Measurements from ENCODE around the gene CHST9.
A peak's percentile ranks its signal among the peaks of the same experiment; 100 is the strongest.

CHST9 gene

GRCh38 chr18:26971409-26971808 is 213.7 kb downstream of the CHST9 start:
- no peak for TF ChIP-seq EZH2phosphoT487 (IDR thresholded peaks at IDR 0.05; ENCODE audit: borderline replicate concordance, low read length)
- TF ChIP-seq, protein P1, sequence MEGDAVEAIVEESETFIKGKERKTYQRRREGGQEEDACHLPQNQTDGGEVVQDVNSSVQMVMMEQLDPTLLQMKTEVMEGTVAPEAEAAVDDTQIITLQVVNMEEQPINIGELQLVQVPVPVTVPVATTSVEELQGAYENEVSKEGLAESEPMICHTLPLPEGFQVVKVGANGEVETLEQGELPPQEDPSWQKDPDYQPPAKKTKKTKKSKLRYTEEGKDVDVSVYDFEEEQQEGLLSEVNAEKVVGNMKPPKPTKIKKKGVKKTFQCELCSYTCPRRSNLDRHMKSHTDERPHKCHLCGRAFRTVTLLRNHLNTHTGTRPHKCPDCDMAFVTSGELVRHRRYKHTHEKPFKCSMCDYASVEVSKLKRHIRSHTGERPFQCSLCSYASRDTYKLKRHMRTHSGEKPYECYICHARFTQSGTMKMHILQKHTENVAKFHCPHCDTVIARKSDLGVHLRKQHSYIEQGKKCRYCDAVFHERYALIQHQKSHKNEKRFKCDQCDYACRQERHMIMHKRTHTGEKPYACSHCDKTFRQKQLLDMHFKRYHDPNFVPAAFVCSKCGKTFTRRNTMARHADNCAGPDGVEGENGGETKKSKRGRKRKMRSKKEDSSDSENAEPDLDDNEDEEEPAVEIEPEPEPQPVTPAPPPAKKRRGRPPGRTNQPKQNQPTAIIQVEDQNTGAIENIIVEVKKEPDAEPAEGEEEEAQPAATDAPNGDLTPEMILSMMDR (IDR thresholded peaks at IDR 0.05; ENCODE audit: low read depth, low read length, poor library complexity, severe bottlenecking): no peak
- no peak overlapping the region for H3K4me2 ChIP-seq (ENCODE audit: low read length)
- no peaks in the 10 kb centered on the region for H4K20me1 ChIP-seq (ENCODE audit: control insufficient read depth, insufficient read depth, low read depth, low read length)
- H3K27ac ChIP-seq (ENCODE audit: low read depth, low read length): no peak overlapping the region
- H3K36me3 ChIP-seq (ENCODE audit: control insufficient read depth, low read length): 0 out of 2 replicates have a peak, but pooled peaks cover 2% of the 10 kb centered on the region
- no peaks in the 10 kb centered on the region for H3K9me2 ChIP-seq (replicated peaks; ENCODE audit: control insufficient read depth, low read length)
- H3F3A ChIP-seq (ENCODE audit: control insufficient read depth, insufficient read depth): no peaks in the 10 kb centered on the region
- no peaks in the 10 kb centered on the region for H3K27me3 ChIP-seq (ENCODE audit: control insufficient read depth, low read length)
- no peak overlapping the region for H3K4me3 ChIP-seq (ENCODE audit: low read length)
- H3K4me1 ChIP-seq (ENCODE audit: control insufficient read depth, low read length): peaks cover 5% of the 10 kb centered on the region
- no peaks in the 10 kb centered on the region for H3K79me2 ChIP-seq (ENCODE audit: control insufficient read depth, low read length)
- no peaks in the 10 kb centered on the region for H3K9me3 ChIP-seq (ENCODE audit: control insufficient read depth, insufficient read depth, low read length)

- no peaks in the 10 kb centered on the region for H3K4me1 ChIP-seq (ENCODE audit: control insufficient read depth, low read length)
- no peak overlapping the region for H3K4me2 ChIP-seq (ENCODE audit: low read length)
- H3K36me3 ChIP-seq (ENCODE audit: control insufficient read depth, low read length): no peaks in the 10 kb centered on the region
- TF ChIP-seq EZH2phosphoT487 (IDR thresholded peaks at IDR 0.05; ENCODE audit: borderline replicate concordance, low read length): no peak
- TF ChIP-seq, protein P1 (IDR thresholded peaks at IDR 0.05; ENCODE audit: low read depth, low read length, poor library complexity, severe bottlenecking): no peak
- H3K9me2 ChIP-seq (replicated peaks; ENCODE audit: control insufficient read depth, low read length): no peaks in the 10 kb centered on the region
- no peaks in the 10 kb centered on the region for H3K9me3 ChIP-seq (ENCODE audit: control insufficient read depth, insufficient read depth, low read length)
- no peaks in the 10 kb centered on the region for H3F3A ChIP-seq (ENCODE audit: control insufficient read depth, insufficient read depth)
- H4K20me1 ChIP-seq (ENCODE audit: control insufficient read depth, insufficient read depth, low read depth, low read length): no peaks in the 10 kb centered on the region
- H3K79me2 ChIP-seq (ENCODE audit: control insufficient read depth, low read length): no peaks in the 10 kb centered on the region
- H3K4me3 ChIP-seq (ENCODE audit: low read length): no peak overlapping the region
- no peak overlapping the region for H3K27ac ChIP-seq (ENCODE audit: low read depth, low read length)
- H3K27me3 ChIP-seq (ENCODE audit: control insufficient read depth, low read length): no peaks in the 10 kb centered on the region
Observed at GRCh38 chr18:26970637-26971036, 214.5 kb downstream of the CHST9 start.

- H3F3A ChIP-seq (ENCODE audit: control insufficient read depth, insufficient read depth): no peaks in the 10 kb centered on the region
- H3K27me3 ChIP-seq (ENCODE audit: control insufficient read depth, low read length): no peaks in the 10 kb centered on the region
- H3K79me2 ChIP-seq (ENCODE audit: control insufficient read depth, low read length): no peaks in the 10 kb centered on the region
- no peak overlapping the region for H3K4me2 ChIP-seq (ENCODE audit: low read length)
- H4K20me1 ChIP-seq (ENCODE audit: control insufficient read depth, insufficient read depth, low read depth, low read length): no peaks in the 10 kb centered on the region
- H3K4me3 ChIP-seq (ENCODE audit: low read length): no peak overlapping the region
- H3K9me2 ChIP-seq (replicated peaks; ENCODE audit: control insufficient read depth, low read length): no peaks in the 10 kb centered on the region
- TF ChIP-seq, protein P1 (IDR thresholded peaks at IDR 0.05; ENCODE audit: low read depth, low read length, poor library complexity, severe bottlenecking): no peak
- no peaks in the 10 kb centered on the region for H3K9me3 ChIP-seq (ENCODE audit: control insufficient read depth, insufficient read depth, low read length)
- H3K27ac ChIP-seq (ENCODE audit: low read depth, low read length): no peak overlapping the region
- H3K36me3 ChIP-seq (ENCODE audit: control insufficient read depth, low read length): no peaks in the 10 kb centered on the region
- H3K4me1 ChIP-seq (ENCODE audit: control insufficient read depth, low read length): peaks cover 4% of the 10 kb centered on the region
Observed at GRCh38 chr18:26965206-26965605, 219.9 kb downstream of the CHST9 start.

GRCh38 chr18:26963292-26963691 is 221.8 kb downstream of the CHST9 start:
- no peaks in the 10 kb centered on the region for H4K20me1 ChIP-seq (ENCODE audit: control insufficient read depth, insufficient read depth, low read depth, low read length)
- no peak for TF ChIP-seq EZH2phosphoT487 (IDR thresholded peaks at IDR 0.05; ENCODE audit: borderline replicate concordance, low read length)
- TF ChIP-seq, protein P1 (IDR thresholded peaks at IDR 0.05; ENCODE audit: low read depth, low read length, poor library complexity, severe bottlenecking): peak; percentile 30
- peaks cover 4% of the 10 kb centered on the region for H3K4me1 ChIP-seq (ENCODE audit: control insufficient read depth, low read length)
- no peaks in the 10 kb centered on the region for H3F3A ChIP-seq (ENCODE audit: control insufficient read depth, insufficient read depth)
- no peaks in the 10 kb centered on the region for H3K9me3 ChIP-seq (ENCODE audit: control insufficient read depth, insufficient read depth, low read length)
- no peak overlapping the region for H3K27ac ChIP-seq (ENCODE audit: low read depth, low read length)
- no peaks in the 10 kb centered on the region for H3K9me2 ChIP-seq (replicated peaks; ENCODE audit: control insufficient read depth, low read length)
- no peak overlapping the region for H3K4me2 ChIP-seq (ENCODE audit: low read length)
- H3K79me2 ChIP-seq (ENCODE audit: control insufficient read depth, low read length): no peaks in the 10 kb centered on the region
- H3K4me3 ChIP-seq (ENCODE audit: low read length): no peak overlapping the region
- H3K36me3 ChIP-seq (ENCODE audit: control insufficient read depth, low read length): no peaks in the 10 kb centered on the region
- H3K27me3 ChIP-seq (ENCODE audit: control insufficient read depth, low read length): no peaks in the 10 kb centered on the region

Data from DOHH2 (cell line).